BE2C (cell line): ENCODE results near the gene MYH11.
A peak's percentile ranks its signal among the peaks of the same experiment; 100 is the strongest.

Experiments
- DNase-seq: peaks from one replicate; pipeline ENCODE4 v3.0.0-alpha.2; 2020
- H3K27me3 ChIP-seq: fragments of 250-450 bp; sonication (Bioruptor Pico); 2 replicates; pipeline ENCODE4 v1.5.1; 2020; ENCODE audit warnings: mild to moderate bottlenecking
- H3K36me3 ChIP-seq: fragments of 250-450 bp; sonication (Bioruptor Pico); 2 replicates; pipeline ENCODE4 v1.5.1; 2020; ENCODE audit warnings: mild to moderate bottlenecking
- H3K4me1 ChIP-seq: fragments of 250-450 bp; sonication (Bioruptor Pico); 2 replicates; pipeline ENCODE4 v1.5.1; 2020
- H3K4me3 ChIP-seq: 2 replicates; pipeline ENCODE4 v1.5.1; 2011; ENCODE audit warnings: low read depth, low read length
- H3K9me3 ChIP-seq: fragments of 250-450 bp; sonication (Bioruptor Pico); 2 replicates; pipeline ENCODE4 v1.5.1; 2020
- TF ChIP-seq, protein P1 (sequence below): IDR thresholded peaks from 2 replicates; pipeline ENCODE4 v1.5.1; 2012; ENCODE audit warnings: mild to moderate bottlenecking, low read depth, low read length

Gene MYH11

GRCh38 chr16:15881794-15882379 lies 25.1 kb upstream of the MYH11 start:
- Histone ChIP-seq H3K36me3 (peaks cover 42% of the 10 kb centered on the region), H3K4me1 (no peaks in the 10 kb centered on the region; the same call in 1 of the 2 replicates), H3K4me3 (no peak overlapping the region), H3K9me3 (no peaks in the 10 kb centered on the region), H3K27me3 (no peaks in the 10 kb centered on the region)
- TF ChIP-seq, protein P1, sequence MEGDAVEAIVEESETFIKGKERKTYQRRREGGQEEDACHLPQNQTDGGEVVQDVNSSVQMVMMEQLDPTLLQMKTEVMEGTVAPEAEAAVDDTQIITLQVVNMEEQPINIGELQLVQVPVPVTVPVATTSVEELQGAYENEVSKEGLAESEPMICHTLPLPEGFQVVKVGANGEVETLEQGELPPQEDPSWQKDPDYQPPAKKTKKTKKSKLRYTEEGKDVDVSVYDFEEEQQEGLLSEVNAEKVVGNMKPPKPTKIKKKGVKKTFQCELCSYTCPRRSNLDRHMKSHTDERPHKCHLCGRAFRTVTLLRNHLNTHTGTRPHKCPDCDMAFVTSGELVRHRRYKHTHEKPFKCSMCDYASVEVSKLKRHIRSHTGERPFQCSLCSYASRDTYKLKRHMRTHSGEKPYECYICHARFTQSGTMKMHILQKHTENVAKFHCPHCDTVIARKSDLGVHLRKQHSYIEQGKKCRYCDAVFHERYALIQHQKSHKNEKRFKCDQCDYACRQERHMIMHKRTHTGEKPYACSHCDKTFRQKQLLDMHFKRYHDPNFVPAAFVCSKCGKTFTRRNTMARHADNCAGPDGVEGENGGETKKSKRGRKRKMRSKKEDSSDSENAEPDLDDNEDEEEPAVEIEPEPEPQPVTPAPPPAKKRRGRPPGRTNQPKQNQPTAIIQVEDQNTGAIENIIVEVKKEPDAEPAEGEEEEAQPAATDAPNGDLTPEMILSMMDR, result no peak
- DNase-seq, result no peak

- TF ChIP-seq, protein P1, result no peak
- H3K4me1 ChIP-seq, result no peaks in the 10 kb centered on the region; the same call in 1 of the 2 replicates
- no peak overlapping the region for H3K4me3 ChIP-seq
- H3K9me3 ChIP-seq, result no peaks in the 10 kb centered on the region
- H3K36me3 ChIP-seq, result peaks cover 40% of the 10 kb centered on the region
- no peak for DNase-seq
- H3K27me3 ChIP-seq, result no peaks in the 10 kb centered on the region
Measured at GRCh38 chr16:15880434-15881308, 23.8 kb upstream of the MYH11 start.

- Histone ChIP-seq H3K27me3 (no peaks in the 10 kb centered on the region), H3K4me1 (no peaks in the 10 kb centered on the region; the same call in 1 of the 2 replicates), H3K4me3 (no peak overlapping the region), H3K9me3 (no peaks in the 10 kb centered on the region), H3K36me3 (peaks cover 43% of the 10 kb centered on the region)
- TF ChIP-seq, protein P1, result no peak
- DNase-seq, result no peak
Measured at GRCh38 chr16:15879255-15879811, 22.5 kb upstream of the MYH11 start.

- peaks cover 28% of the 10 kb centered on the region for H3K36me3 ChIP-seq
- no peaks in the 10 kb centered on the region for H3K27me3 ChIP-seq
- no peaks in the 10 kb centered on the region; the same call in 1 of the 2 replicates for H3K4me1 ChIP-seq
- DNase-seq, result no peak
- H3K4me3 ChIP-seq, result no peak overlapping the region
- TF ChIP-seq, protein P1, result no peak
- no peaks in the 10 kb centered on the region for H3K9me3 ChIP-seq
Measured at GRCh38 chr16:15876503-15876902, 19.7 kb upstream of the MYH11 start.

DNA sequence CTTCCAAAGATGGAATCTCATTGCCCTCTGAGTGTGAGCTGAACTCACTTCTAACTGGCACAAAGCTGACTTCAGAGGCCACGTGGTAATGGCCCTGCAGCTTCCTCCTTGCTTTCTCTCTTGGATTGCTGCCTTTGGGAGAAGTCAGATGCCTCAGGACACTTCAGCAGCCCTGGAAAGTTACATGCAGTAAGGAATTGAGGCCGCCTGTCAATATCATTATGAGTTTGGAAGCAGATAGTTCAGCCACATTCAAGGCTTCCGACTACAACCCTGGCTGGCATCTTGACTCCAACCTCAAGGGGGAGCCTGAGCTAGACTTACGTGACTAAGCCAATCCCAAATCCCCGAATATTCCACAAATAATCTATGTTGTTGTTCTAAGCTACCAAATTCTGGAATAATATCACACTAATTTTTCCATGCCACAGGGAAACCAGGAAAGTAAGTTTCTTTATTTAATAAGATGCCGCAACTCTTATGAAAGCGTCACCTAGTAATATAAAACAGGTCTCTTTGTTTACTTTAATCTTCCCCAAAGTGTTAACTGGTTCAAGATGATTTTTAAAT lies 18.0 kb upstream of the MYH11 start:
- Histone ChIP-seq H3K27me3 (no peaks in the 10 kb centered on the region), H3K4me3 (no peak overlapping the region; the same call in 1 of the 2 replicates), H3K9me3 (no peaks in the 10 kb centered on the region), H3K36me3 (peaks cover 26% of the 10 kb centered on the region), H3K4me1 (no peaks in the 10 kb centered on the region)
- TF ChIP-seq, protein P1, result peak; percentile 95
- peak; percentile 75 for DNase-seq
